ENCODE data around the gene MC2R. TPM values are rescaled to one million over a fixed set of nuclear protein-coding genes. Genes with fewer than 3 reads are reported as not detected.

Gene MC2R
- total RNA-seq, 1 experiment from 2014 or later = not detected

- CTCF ChIA-PET = no interaction called here
- no TSS peak for BruUV-seq (replicated peaks)
- Mint-ChIP-seq H3K9me3 (ENCODE audit: low read depth, unreplicated experiment) (no peaks in the 10 kb centered on the region), H3K36me3 (ENCODE audit: insufficient read depth, unreplicated experiment) (no peaks in the 10 kb centered on the region), H3K27me3 (ENCODE audit: unreplicated experiment) (peaks cover 46% of the 10 kb centered on the region), H3K4me3 (ENCODE audit: low read depth, unreplicated experiment) (no peak overlapping the region), H3K27ac (ENCODE audit: unreplicated experiment) (no peak overlapping the region), H3K4me1 (ENCODE audit: low read depth, unreplicated experiment) (no peaks in the 10 kb centered on the region)
- no peak for DNase-seq
- no peak for TF ChIP-seq CTCF (IDR thresholded peaks at IDR 0.05; ENCODE audit: unreplicated experiment)
- intact Hi-C loops (cut with micrococcal nuclease; ENCODE audit: unreplicated experiment) = loop anchor here (10.0 kb wide), 1 partner anchor 67 kb away; the partner anchor contains the start of gene MC5R
Observed at GRCh38 chr18:13892098-13892497, 23.2 kb downstream of the MC2R start.

GRCh38 chr18:13890761-13891361 lies 24.5 kb downstream of the MC2R start:
- Mint-ChIP-seq H3K36me3 (ENCODE audit: insufficient read depth, unreplicated experiment) (no peaks in the 10 kb centered on the region), H3K4me1 (ENCODE audit: low read depth, unreplicated experiment) (no peaks in the 10 kb centered on the region), H3K27me3 (ENCODE audit: unreplicated experiment) (peaks cover 56% of the 10 kb centered on the region), H3K9me3 (ENCODE audit: low read depth, unreplicated experiment) (no peaks in the 10 kb centered on the region), H3K4me3 (ENCODE audit: low read depth, unreplicated experiment) (no peak overlapping the region), H3K27ac (ENCODE audit: unreplicated experiment) (no peak overlapping the region)
- no TSS peak for BruUV-seq (replicated peaks)
- CTCF ChIA-PET = no interaction called here
- no peak for DNase-seq
- no peak for TF ChIP-seq CTCF (IDR thresholded peaks at IDR 0.05; ENCODE audit: unreplicated experiment)
- intact Hi-C loops (cut with micrococcal nuclease; ENCODE audit: unreplicated experiment) = loop anchor here (10.0 kb wide), 1 partner anchor 66 kb away; the partner anchor contains the start of gene MC5R

- peaks cover 65% of the 10 kb centered on the region for H3K27me3 Mint-ChIP-seq (ENCODE audit: unreplicated experiment)
- no peak for DNase-seq
- CTCF ChIA-PET = no interaction called here
- no peaks in the 10 kb centered on the region for H3K4me1 Mint-ChIP-seq (ENCODE audit: low read depth, unreplicated experiment)
- H3K4me3 Mint-ChIP-seq (ENCODE audit: low read depth, unreplicated experiment) = no peak overlapping the region
- no peak for TF ChIP-seq CTCF (IDR thresholded peaks at IDR 0.05; ENCODE audit: unreplicated experiment)
- no peak overlapping the region for H3K27ac Mint-ChIP-seq (ENCODE audit: unreplicated experiment)
- no TSS peak for BruUV-seq (replicated peaks)
- no peaks in the 10 kb centered on the region for H3K36me3 Mint-ChIP-seq (ENCODE audit: insufficient read depth, unreplicated experiment)
- H3K9me3 Mint-ChIP-seq (ENCODE audit: low read depth, unreplicated experiment) = no peaks in the 10 kb centered on the region
- intact Hi-C loops (cut with micrococcal nuclease; ENCODE audit: unreplicated experiment) = loop anchor here (10.0 kb wide), 1 partner anchor 65 kb away; the partner anchor contains the start of gene MC5R
Observed at GRCh38 chr18:13889671-13890070, 25.7 kb downstream of the MC2R start.

GRCh38 chr18:13888191-13888716 lies 27.1 kb downstream of the MC2R start:
- Mint-ChIP-seq H3K9me3 (ENCODE audit: low read depth, unreplicated experiment) (peaks cover 3% of the 10 kb centered on the region), H3K27ac (ENCODE audit: unreplicated experiment) (no peak overlapping the region), H3K27me3 (ENCODE audit: unreplicated experiment) (peaks cover 79% of the 10 kb centered on the region), H3K4me1 (ENCODE audit: low read depth, unreplicated experiment) (no peaks in the 10 kb centered on the region), H3K4me3 (ENCODE audit: low read depth, unreplicated experiment) (no peak overlapping the region), H3K36me3 (ENCODE audit: insufficient read depth, unreplicated experiment) (no peaks in the 10 kb centered on the region)
- CTCF ChIA-PET = no interaction called here
- no peak for TF ChIP-seq CTCF (IDR thresholded peaks at IDR 0.05; ENCODE audit: unreplicated experiment)
- no peak for DNase-seq
- BruUV-seq (replicated peaks) = no TSS peak
- intact Hi-C loops (cut with micrococcal nuclease; ENCODE audit: unreplicated experiment) = no loop called here
